Endothelial cell (in vitro differentiated cells): ENCODE results near the gene CFAP99. TPM values are rescaled to one million over a fixed set of nuclear protein-coding genes. Genes with fewer than 3 reads are reported as not detected.
A peak's percentile ranks its signal among the peaks of the same experiment; 100 is the strongest.

Source experiments
- DNase-seq: peaks from one replicate; pipeline ENCODE4 v3.0.0; 2021; ENCODE audit warnings: low spot score
- H3K27ac Mint-ChIP-seq: one replicate; pipeline ENCODE4 v1.8.0; 2021; ENCODE audit warnings: mixed read lengths, inconsistent platforms; ENCODE audit not compliant: unreplicated experiment
- H3K27me3 Mint-ChIP-seq: one replicate; pipeline ENCODE4 v1.8.0; 2021; ENCODE audit warnings: mild to moderate bottlenecking, moderate library complexity, mixed read lengths, inconsistent platforms; ENCODE audit not compliant: unreplicated experiment
- H3K36me3 Mint-ChIP-seq: one replicate; pipeline ENCODE4 v1.8.0; 2021; ENCODE audit warnings: mild to moderate bottlenecking, low read depth, mixed read lengths, inconsistent platforms; ENCODE audit not compliant: unreplicated experiment
- H3K4me1 Mint-ChIP-seq: one replicate; pipeline ENCODE4 v1.8.0; 2021; ENCODE audit warnings: mild to moderate bottlenecking, mixed read lengths, inconsistent platforms; ENCODE audit not compliant: unreplicated experiment
- H3K4me3 Mint-ChIP-seq: one replicate; pipeline ENCODE4 v1.8.0; 2021; ENCODE audit warnings: mild to moderate bottlenecking, mixed read lengths, inconsistent platforms; ENCODE audit not compliant: unreplicated experiment
- H3K9me3 Mint-ChIP-seq: one replicate; pipeline ENCODE4 v1.8.0; 2021; ENCODE audit warnings: mixed read lengths, inconsistent platforms; ENCODE audit not compliant: unreplicated experiment
- long read RNA-seq: library from polyadenylated mRNA; unstranded; transcript quantifications from one replicate; pipeline ENCODE4 v2.0.0, GENCODE V29; 2020; ENCODE audit not compliant: unreplicated experiment
- total RNA-seq: library from RNA; stranded (reverse); fragmentation: NEBNext Ultra II Directional; extraction: Animal tissue kit (Norgen Biotek cat#: 25700); gene quantifications from one replicate; pipeline ENCODE4 v1.2.1, GENCODE V29; 2021; ENCODE audit not compliant: unreplicated experiment
- TF ChIP-seq, protein P1 (sequence below): fragments of 200-600 bp; sonication (generic); IDR thresholded peaks from one replicate; pipeline ENCODE4 v1.5.0; 2021; ENCODE audit warnings: antibody characterized with exemption; ENCODE audit not compliant: unreplicated experiment

CFAP99 gene
- not detected for total RNA-seq
- long read RNA-seq: 0 reads

DNA sequence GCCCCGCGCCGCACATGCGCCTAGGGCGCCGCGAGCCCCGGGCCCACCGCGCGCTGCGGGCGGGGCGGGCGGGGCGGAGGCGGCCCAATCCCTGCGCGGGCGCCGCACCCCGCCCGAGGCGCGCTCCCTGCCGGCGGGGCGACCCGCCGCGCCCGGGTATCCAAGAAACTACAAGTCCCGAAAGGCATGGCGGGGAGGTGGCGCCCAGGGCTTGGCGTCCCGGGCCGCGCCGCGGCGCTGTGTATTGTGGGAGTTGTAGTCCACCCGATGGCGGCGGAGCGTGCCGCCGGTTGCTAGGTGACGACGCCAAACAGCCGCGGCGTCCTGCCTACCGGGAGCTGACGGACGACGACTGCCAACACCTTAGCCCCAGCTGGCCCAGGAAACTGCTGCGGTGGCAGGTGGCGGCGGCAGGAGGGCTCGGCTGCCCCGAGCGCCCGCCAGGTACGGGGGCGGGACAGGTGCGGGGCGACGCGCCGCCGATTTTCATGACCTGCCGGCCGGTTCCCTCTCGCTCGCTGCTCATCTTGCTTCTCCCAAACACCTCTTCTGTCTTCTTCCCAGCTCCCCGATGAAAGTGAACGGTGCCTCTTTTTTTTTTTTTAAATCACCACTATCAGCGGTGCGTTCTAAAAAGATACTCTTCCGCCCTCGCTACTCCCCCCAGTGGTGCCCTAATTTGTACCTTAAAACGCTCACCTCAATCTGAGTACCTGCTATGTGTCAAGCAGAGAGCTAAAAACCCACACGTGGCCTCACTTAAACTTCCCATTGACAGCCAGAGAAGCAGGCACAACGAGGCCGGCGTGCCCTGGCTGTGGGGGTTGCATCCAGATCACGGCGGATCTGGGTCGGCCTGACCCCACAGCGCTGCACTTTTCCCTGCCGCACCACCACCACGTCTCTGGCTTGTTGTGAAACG, at the start of gene CFAP99:
CFAP99 (plus strand) TSS at position 306 of the 922 bp plus-strand sequence.
- peaks cover 11% of the 10 kb centered on the region for H3K36me3 Mint-ChIP-seq
- H3K27me3 Mint-ChIP-seq: peaks cover 24% of the 10 kb centered on the region
- H3K4me3 Mint-ChIP-seq: peak within 1 kb of the TSS; percentile 84
- peak within 1 kb of the TSS; percentile 79 for H3K27ac Mint-ChIP-seq
- TF ChIP-seq, protein P1, sequence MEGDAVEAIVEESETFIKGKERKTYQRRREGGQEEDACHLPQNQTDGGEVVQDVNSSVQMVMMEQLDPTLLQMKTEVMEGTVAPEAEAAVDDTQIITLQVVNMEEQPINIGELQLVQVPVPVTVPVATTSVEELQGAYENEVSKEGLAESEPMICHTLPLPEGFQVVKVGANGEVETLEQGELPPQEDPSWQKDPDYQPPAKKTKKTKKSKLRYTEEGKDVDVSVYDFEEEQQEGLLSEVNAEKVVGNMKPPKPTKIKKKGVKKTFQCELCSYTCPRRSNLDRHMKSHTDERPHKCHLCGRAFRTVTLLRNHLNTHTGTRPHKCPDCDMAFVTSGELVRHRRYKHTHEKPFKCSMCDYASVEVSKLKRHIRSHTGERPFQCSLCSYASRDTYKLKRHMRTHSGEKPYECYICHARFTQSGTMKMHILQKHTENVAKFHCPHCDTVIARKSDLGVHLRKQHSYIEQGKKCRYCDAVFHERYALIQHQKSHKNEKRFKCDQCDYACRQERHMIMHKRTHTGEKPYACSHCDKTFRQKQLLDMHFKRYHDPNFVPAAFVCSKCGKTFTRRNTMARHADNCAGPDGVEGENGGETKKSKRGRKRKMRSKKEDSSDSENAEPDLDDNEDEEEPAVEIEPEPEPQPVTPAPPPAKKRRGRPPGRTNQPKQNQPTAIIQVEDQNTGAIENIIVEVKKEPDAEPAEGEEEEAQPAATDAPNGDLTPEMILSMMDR: no peak
- no peaks in the 10 kb centered on the region for H3K9me3 Mint-ChIP-seq
- H3K4me1 Mint-ChIP-seq: peaks cover 20% of the 10 kb centered on the region
- DNase-seq: peak; percentile 98

DNA sequence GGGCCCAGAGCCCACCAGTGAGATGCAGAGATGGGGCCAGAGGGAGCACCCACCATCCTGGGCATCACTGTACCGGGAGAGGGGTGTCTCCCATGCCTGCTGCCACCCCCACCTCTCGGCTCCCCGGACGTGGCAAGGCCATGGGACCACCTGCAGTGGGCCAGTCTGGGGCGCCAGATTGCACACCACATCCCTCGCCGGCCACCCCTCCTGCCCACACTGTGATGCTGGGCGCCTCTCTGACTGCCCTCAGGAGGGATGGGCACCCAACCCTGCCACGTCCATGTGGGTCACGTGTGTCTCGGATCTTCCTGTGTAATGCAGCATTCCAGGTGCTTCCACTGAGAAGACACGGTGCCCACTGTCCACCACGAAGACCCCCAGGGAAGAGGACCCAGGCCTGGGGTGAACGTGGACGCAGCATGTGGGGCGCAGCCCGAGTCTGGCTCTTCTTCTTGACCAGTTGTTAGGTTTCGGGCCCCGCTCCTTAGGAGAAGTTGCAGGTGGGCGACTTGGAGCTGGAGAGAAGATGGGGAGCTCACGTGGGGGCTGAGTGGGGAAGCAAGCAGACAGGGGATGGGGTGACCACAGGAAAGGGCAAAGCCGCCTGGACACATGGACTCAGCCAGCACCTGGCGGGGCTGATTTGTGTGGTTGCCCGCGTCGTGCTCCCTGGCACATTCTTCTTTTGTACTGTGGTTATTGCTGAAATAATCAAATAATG, 48.0 kb upstream of the CFAP99 start:
- Mint-ChIP-seq H3K27me3 (peaks cover 12% of the 10 kb centered on the region), H3K4me1 (no peaks in the 10 kb centered on the region), H3K9me3 (no peaks in the 10 kb centered on the region), H3K36me3 (peaks cover 7% of the 10 kb centered on the region), H3K4me3 (no peak overlapping the region), H3K27ac (no peak overlapping the region)
- no peak for DNase-seq
- TF ChIP-seq, protein P1: no peak

DNA sequence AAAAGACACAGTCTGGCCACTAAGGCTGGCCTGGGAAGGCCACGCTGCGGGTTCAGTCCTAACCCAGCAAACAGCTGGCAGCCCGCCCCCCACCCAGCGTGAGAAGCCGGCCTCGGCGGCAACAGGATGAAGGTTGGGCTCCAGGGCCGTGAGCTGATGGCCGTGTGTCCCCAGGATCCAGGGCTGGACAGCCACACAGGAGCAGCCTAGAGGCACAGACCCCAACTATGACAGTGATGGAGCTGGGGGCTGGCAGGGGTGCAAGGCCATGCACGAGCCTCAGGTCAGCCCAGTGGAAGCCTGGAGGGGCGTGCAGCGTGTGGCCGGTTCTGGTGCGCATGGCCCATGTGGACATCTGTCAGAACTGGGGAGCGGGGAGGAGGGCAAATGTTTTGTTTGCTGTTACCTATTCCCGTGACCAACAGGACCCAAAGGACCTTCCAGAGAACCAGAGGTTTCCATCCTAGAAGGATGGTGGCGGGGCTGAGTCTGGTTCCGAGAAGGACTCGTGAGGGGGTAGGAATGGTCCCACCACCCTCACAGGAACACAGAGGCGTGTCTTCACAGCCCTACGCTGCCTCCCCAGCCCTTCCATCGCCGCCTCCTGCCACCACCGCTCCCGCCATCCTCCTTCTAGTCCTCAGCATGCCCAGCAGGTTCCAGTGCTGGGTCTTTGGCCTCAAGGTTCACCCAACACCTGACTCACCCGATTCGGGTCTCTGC, 46.8 kb upstream of the CFAP99 start:
- Mint-ChIP-seq H3K27ac (no peak overlapping the region), H3K27me3 (peaks cover 12% of the 10 kb centered on the region), H3K36me3 (peaks cover 7% of the 10 kb centered on the region), H3K4me3 (no peak overlapping the region), H3K4me1 (no peaks in the 10 kb centered on the region), H3K9me3 (no peaks in the 10 kb centered on the region)
- DNase-seq: no peak
- TF ChIP-seq, protein P1: no peak

DNA sequence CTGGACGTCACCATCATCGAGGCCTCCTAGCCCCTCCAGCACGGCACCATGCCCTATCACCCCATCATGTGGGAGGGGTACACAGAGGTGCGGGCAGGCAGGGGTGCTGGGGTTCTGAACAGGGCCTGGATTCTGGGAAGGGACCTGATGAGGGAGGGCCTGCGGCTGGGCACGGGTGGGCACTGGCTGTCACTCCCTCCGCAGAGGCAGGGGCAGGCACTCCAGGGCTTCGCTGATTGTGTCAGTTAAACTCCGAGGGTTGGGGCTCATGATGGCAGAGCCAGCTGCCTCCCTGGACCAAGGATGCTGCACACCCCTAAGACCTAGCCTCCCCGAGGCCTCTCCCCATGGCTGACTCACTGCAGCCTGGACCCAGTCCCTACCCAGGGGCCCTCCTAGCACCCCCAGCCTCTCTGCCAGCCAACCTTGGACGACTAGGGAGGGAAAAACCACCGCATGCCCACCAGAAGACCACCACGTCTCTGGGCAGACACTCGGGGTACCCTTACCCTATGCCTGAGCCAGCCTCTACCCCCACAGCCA, 46.2 kb upstream of the CFAP99 start:
- H3K4me1 Mint-ChIP-seq: no peaks in the 10 kb centered on the region
- no peak overlapping the region for H3K27ac Mint-ChIP-seq
- no peak for DNase-seq
- H3K9me3 Mint-ChIP-seq: no peaks in the 10 kb centered on the region
- TF ChIP-seq, protein P1: no peak
- peaks cover 12% of the 10 kb centered on the region for H3K27me3 Mint-ChIP-seq
- peaks cover 7% of the 10 kb centered on the region for H3K36me3 Mint-ChIP-seq
- H3K4me3 Mint-ChIP-seq: no peak overlapping the region
